D721Med (cell line): Measurements from ENCODE around the gene TDP2.

Experiments used
- DNase-seq: peaks from one replicate; pipeline ENCODE4 v3.0.0; 2011; ENCODE audit warnings: low spot score; ENCODE audit not compliant: insufficient read length
- FAIRE-seq: peaks from 2 replicates; lab custom pipeline; 2011; peaks lifted over from hg19 to GRCh38; lab: Jason Lieb, UNC
- CTCF ChIP-seq: IDR thresholded peaks from 2 replicates; pipeline ENCODE4 v1.5.1; 2012; ENCODE audit warnings: mild to moderate bottlenecking, control low read depth; ENCODE audit not compliant: insufficient read depth; ENCODE audit errors: missing control alignments

The TDP2 gene, protein sequence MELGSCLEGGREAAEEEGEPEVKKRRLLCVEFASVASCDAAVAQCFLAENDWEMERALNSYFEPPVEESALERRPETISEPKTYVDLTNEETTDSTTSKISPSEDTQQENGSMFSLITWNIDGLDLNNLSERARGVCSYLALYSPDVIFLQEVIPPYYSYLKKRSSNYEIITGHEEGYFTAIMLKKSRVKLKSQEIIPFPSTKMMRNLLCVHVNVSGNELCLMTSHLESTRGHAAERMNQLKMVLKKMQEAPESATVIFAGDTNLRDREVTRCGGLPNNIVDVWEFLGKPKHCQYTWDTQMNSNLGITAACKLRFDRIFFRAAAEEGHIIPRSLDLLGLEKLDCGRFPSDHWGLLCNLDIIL

DNA sequence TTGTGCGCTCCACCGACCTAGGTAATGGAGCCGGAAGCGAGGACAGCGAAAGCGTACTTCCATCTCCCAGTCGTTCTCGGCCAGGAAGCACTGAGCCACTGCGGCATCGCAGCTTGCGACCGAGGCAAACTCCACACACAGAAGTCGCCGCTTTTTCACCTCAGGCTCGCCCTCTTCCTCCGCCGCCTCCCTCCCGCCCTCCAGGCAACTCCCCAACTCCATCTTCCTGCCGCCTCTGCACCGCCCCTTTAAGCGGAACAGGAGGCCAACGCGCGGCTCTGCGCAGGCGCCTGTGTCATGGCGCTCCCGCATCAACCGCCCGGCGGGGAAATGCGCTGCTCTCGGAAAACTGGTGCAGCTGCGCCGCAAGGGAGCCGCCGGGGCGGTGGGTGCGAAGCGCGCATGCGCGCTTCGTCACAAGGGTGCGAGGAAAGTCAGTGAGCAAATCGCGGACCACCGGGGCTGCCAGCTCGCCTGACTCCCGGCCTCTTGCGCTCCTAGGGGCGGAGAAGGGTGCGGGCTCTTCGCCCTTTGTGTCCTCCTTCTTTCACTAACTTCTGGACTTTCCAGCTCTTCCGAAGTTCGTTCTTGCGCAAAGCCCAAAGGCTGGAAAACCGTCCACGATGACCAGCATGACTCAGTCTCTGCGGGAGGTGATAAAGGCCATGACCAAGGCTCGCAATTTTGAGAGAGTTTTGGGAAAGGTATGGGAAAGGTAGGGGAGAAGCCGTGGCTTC, at the start of gene TDP2, which contains the start of gene ACOT13:
TDP2 (minus strand) TSS at position 259 of the 737 bp plus-strand sequence; CDS start at position 222, 37 bp downstream.
ACOT13 (plus strand) TSS at position 437 of the 737 bp plus-strand sequence; CDS start at position 624, 187 bp downstream.
- no peak for FAIRE-seq
- peak; percentile 54 for DNase-seq
- peak; percentile 13 for TF ChIP-seq CTCF

- DNase-seq: no peak
- FAIRE-seq: no peak
- TF ChIP-seq CTCF: no peak
Measured at GRCh38 chr6:24710519-24711303, 44.0 kb upstream of the TDP2 start.

DNA sequence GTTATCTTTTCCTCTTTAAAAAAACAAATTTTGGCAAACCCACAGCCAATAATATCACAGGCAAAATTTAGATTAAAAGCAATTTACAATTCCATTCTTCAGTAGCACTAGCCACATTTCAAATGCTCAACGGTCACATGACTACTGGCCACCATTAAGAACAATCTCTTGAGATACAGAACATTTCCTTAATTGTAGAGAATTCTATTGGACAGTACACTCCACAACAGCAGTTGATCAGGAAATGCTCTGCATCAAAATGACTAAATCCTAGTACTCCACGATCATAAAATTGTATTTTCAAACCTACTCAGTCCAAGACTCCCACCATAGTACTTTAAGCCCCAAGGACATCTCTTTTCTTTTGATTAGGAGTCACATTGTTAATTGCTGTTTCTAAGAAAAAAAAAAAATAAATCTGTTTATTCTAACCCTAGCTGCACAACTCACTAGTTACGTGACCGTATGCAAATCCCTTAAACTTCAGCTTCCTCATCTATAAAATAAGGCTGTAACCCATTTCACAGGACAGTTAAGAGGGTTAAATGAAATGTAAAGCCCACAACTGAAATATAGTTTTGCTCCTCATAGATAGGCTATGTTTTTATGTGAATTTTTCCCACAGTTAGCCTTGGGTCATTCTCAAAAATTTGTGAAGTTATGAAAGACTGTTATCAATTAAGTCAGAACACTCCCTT, 42.5 kb upstream of the TDP2 start:
- DNase-seq (no peak), FAIRE-seq (no peak)
- no peak for TF ChIP-seq CTCF

DNA sequence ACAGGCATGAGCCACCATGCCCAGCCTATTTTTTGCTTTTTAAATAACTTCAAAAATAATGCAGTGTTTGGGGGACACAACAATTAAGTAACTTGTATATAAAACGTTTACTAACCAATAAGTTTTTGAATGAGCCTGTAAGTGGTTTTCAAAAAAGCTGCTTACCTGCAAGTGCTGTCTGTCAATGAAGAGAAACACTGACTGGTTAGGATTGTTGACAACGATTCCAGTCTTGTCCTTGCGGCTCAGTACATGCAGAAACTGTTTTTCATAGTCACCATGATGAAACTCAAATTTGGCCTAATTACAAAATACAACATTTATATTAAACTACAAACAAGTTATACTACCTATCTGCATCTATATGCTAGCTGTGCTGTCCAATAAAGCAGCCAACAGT, 41.9 kb upstream of the TDP2 start:
- DNase-seq: no peak
- no peak for TF ChIP-seq CTCF
- no peak for FAIRE-seq

- FAIRE-seq (no peak), DNase-seq (no peak)
- TF ChIP-seq CTCF: no peak
Measured at GRCh38 chr6:24704468-24704867, 37.8 kb upstream of the TDP2 start.

DNA sequence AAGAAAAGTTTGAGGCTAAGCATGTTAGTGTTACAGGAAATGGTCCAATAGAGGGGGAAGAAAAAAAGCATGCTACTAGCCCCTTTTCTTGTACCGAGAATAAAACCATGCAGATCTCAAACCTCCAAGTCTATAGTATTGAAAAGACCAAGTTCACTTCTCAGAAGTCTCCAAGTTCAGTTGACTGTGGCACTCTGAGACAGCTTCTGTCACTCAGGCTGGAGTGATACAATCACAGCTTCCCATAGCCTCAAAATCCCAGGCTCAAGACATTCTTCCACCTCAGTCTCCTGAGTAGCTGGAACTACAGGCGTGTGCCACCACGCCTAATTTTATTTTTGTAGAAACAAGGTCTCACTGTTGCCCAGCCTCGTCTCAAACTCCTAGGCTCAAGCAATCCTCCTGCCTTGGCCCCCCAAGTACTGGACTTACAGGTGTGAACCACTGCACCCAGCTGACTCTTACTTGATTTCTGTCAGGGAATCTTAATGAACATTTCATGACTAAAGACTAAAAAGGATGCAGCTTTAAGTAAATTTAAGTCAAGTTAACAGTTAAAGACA, 36.1 kb upstream of the TDP2 start:
- no peak for TF ChIP-seq CTCF
- no peak for DNase-seq
- no peak for FAIRE-seq
